ENCODE data around the gene ASB13. TPM values are rescaled to one million over a fixed set of nuclear protein-coding genes. Genes with fewer than 3 reads are reported as not detected.

ASB13 gene
- total RNA-seq, 1 experiment from 2014 or later: 25.9 TPM

GRCh38 chr10:5694573-5694972 lies 28.2 kb upstream of the ASB13 start:
- no peak for TF ChIP-seq FOSL1 (IDR thresholded peaks at IDR 0.05; ENCODE audit: low read depth)
- no peak for TF ChIP-seq EZH2phosphoT487 (IDR thresholded peaks at IDR 0.05; ENCODE audit: borderline replicate concordance)
- TF ChIP-seq POLR2A (IDR thresholded peaks at IDR 0.05; ENCODE audit: borderline replicate concordance, extremely low read depth, insufficient read depth, insufficient read length): no peak
- no peak for TF ChIP-seq ZFX (IDR thresholded peaks at IDR 0.05)
- TF ChIP-seq YY1 (IDR thresholded peaks at IDR 0.05; ENCODE audit: extremely low read depth, insufficient replicate concordance, low read depth, low read length): no peak
- TF ChIP-seq JUND (IDR thresholded peaks at IDR 0.05): no peak
- TF ChIP-seq SP1 (IDR thresholded peaks at IDR 0.05; ENCODE audit: low read depth): no peak
- TF ChIP-seq EGR1 (IDR thresholded peaks at IDR 0.05; ENCODE audit: low read depth): no peak
- no peak for TF ChIP-seq TCF7L2 (IDR thresholded peaks at IDR 0.05; ENCODE audit: borderline replicate concordance, extremely low read depth, insufficient read depth, insufficient read length)
- TF ChIP-seq CBX3 (IDR thresholded peaks at IDR 0.05; ENCODE audit: low read depth): no peak
- TF ChIP-seq ZNF274 (IDR thresholded peaks at IDR 0.05; ENCODE audit: low read depth, low read length): no peak
- TF ChIP-seq POLR2AphosphoS5 (IDR thresholded peaks at IDR 0.05; ENCODE audit: low read depth, low read length): no peak
- no peak for TF ChIP-seq ATF3 (IDR thresholded peaks at IDR 0.05)
- TF ChIP-seq SRF (IDR thresholded peaks at IDR 0.05; ENCODE audit: low read depth): no peak
- no peak for TF ChIP-seq RAD21 (IDR thresholded peaks at IDR 0.05; ENCODE audit: low read depth)
- no peak for TF ChIP-seq CEBPB (IDR thresholded peaks at IDR 0.05; ENCODE audit: low read depth)

More at GRCh38 chr10:5694573-5694972, 28.2 kb upstream of the ASB13 start:
- Histone ChIP-seq H3K9me2 (ENCODE audit: insufficient read depth) (no peaks in the 10 kb centered on the region), H3K36me3 (ENCODE audit: control insufficient read depth in 1 of 2, insufficient read depth in 2 of 2, low read length in 2 of 2) (no peaks in the 10 kb centered on the region), H3K79me2 (ENCODE audit: insufficient read depth, low read length) (peaks cover 100% of the 10 kb centered on the region), H3K27ac (ENCODE audit: low read depth, low read length) (no peak overlapping the region), H4K20me1 (ENCODE audit: insufficient read depth) (peaks cover 24% of the 10 kb centered on the region; the same call in 1 of the 2 replicates), H3K4me1 (ENCODE audit: control insufficient read depth in 1 of 2, insufficient read depth in 2 of 2, low read length in 2 of 2) (no peaks in the 10 kb centered on the region), H3K9me3 (ENCODE audit: control insufficient read depth in 1 of 2, insufficient read depth in 1 of 2, low read depth in 1 of 2, low read length in 2 of 2) (no peaks in the 10 kb centered on the region), H3K4me3 (replicated peaks in 1 of 2; ENCODE audit: low read depth in 1 of 2, low read length in 2 of 2) (no peak overlapping the region), H3K27me3 (ENCODE audit: insufficient read depth, low read length) (no peaks in the 10 kb centered on the region), H2AFZ (ENCODE audit: low read depth, low read length, poor library complexity, severe bottlenecking) (no peak overlapping the region), H3K9ac (ENCODE audit: low read length) (no peak overlapping the region), H3K4me2 (ENCODE audit: low read length) (no peak overlapping the region)
- POLR2A ChIA-PET: no interaction called here
- CTCF ChIA-PET: no interaction called here
- DNase-seq (ENCODE audit: low read depth, low spot score): no peak
- ATAC-seq: no peak
- no TSS peak for BruUV-seq (replicated peaks)
- RAD21 ChIA-PET (ENCODE audit: low non-redundant PET in 1 of 2, low total read pairs in 2 of 2, uncharacterized antibody in 2 of 2, unreplicated experiment in 2 of 2): no interaction called here
- intact Hi-C loops (cut with micrococcal nuclease): no loop called here

Data from HCT116 (cell line).